ENCODE results near the gene TNFRSF8. TPM values are rescaled to one million over a fixed set of nuclear protein-coding genes. Genes with fewer than 3 reads are reported as not detected.
A peak's percentile ranks its signal among the peaks of the same experiment; 100 is the strongest.
"Not testable (repeated sequence)": the region's sequence is repeated elsewhere in the genome, so short reads cannot be mapped to it uniquely, and the experiment has no call there.

Gene TNFRSF8
- total RNA-seq: not detected

DNA sequence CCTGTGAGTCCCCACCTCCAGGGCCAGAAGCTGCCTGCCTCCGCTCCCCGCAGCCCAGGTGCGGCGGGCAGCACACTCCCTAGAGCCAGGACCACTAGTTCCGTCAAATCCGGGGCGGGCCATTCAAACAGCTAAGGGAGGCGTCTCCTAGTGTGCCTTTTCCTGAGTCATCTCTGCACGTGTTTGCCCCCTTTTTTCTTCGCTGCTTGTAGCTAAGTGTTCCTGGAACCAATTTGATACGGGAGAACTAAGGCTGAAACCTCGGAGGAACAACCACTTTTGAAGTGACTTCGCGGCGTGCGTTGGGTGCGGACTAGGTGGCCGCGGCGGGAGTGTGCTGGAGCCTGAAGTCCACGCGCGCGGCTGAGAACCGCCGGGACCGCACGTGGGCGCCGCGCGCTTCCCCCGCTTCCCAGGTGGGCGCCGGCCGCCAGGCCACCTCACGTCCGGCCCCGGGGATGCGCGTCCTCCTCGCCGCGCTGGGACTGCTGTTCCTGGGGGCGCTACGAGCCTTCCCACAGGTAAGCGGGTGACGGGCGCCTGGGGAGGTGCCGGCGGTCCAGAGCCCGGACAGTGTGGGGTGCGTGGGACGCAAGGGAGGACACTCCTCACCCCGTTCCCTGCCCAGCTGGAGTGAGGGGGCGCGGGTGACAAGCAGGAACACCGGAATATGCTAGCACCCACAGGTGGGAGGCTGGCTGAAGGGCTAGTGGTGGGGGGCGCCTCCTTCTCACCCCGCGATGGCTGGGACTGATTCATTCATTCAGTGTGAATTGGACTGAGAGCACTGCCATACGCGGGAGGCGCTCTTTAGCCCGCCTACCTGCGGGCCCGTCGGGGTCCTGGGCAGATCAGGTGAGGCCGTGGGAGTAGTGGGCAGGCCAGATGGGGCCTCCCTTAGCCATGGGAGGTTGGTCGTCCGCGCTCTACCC lies at the start of gene TNFRSF8:
TSS of gene TNFRSF8 (plus strand) at position 163 of the 932 bp plus-strand sequence. CDS start at position 459, 296 bp downstream.
- DNase-seq: no peak

DNA sequence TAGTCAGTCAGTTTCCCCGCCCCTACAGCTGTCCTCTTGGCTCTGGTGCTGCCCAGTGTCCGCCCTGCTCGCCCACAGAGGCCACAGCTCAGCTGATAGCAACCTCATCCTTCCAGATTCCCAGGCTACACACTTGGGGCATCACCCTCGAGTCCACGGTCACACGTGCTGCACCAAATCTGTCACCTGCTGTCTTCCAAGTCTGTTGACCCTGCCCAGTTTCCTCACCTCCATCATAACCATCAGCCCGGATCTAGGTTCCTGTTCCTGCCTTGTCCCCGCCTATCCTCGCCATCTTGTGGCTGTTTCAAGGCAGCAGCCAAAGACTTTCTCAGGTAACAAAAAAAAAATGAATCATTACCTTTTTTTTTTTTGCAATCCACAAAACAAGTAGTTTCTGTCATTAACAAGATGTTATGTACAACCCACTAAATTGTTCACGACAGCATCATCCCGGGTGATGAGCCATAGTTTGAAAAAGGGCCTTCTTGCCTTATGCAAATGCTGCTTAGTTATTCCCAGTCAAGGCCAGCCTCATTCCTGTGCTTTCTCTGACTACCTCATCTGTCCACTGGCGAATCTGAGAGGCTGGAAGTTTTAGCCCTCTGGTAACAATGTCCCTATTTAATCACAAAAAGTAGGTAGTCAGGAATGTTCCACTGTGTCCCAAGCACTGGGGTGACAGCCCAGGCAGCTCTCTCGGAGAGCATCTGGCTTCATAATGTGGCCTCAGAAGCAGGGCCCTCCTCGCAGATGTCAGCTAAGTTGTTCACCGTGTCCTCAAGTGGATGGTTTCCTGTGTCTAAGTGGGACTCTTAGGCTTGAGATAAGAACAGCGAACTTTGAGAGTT lies 48.7 kb upstream of the TNFRSF8 start:
- no peak for DNase-seq

DNA sequence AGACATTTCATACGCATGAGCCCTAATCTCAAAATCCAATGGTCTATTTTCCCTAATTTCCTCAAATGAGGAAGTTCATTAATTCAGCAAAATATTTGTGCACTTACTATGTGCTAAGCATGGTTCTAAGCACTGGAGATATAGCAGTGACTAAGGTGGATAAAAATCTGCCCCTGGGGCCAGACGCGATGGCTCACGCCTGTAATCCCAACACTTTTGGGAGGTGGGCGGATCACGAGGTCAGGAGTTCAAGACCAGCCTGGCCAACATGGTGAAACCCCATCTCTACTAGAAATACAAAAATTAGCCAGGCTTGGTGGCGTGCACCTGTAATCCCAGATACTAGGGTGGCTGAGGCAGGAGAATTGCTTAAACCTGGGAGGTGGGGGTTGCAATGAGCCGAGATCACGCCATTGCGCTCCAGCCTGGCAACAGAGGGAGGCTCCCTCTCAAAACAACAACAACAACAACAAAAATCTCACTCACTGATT lies 48.1 kb upstream of the TNFRSF8 start:
- DNase-seq: no peak

DNA sequence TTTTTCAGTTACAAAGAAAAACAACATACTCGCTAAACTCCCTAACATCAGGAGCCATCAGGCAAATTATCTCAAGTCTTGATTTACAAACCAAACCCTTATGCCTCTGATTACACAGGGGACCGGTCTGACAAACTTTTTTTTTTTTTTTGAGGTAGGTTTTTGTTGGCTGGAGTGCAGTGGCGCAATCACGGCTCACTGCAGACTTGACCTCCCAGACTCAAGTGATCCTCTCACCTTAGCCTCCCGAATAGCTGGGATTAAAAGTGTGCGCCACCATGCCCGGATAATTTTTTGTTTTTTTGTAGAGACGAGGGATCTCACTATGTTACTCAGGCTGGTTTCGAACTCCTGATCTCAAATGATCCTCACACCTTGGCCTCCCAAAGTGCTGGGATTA lies 47.6 kb upstream of the TNFRSF8 start:
- no peak for DNase-seq

DNA sequence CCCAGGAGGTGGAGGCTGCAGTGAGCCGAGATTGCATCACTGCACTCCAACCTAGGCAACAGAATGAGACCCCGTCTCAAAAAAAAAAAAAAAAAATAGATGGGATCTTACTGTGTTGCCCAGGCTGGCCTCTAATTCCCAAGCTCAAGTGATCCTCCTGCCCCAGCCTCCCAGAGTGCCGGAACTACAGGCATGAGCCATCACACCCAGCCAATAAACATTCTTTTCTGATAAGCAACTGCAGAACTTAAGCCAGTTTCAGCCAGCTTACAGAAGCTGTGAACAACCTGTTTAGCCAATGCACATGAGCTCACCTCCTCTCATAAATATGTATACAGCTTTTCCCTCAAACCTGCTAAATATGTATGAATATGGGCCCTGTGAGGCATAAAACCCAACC lies 46.9 kb upstream of the TNFRSF8 start:
- no peak for DNase-seq

DNA sequence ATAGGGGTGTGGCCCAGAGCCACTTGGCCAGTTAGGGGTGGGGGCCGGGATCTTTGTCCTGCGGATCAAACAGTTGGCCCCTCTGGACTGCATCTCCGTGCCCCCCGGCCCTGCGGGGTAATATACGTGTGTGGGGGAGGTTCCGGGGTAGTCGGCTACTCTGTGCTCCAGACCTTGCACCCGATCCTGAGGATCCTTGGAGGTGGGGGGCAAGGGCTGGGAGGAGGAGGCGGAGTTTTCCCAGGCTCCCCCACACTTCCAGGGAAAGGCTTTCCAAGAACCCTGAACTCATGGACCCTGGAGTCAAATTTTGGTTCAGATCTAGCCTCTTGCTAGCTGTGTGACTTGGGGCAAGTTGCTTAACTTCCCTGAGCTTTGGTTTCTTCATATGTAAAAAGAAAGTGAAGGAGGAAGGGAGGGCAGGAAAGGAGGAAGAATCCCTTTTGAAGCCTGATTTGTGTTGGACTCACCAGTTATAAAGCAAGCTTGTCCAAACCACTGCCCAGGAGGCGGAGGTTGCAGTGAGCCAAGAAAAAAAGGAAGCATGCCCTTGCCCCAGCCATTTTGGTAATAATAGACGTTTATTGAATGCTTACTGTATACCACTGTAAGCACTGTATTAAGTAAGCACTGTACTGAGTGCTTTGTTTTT lies 43.1 kb upstream of the TNFRSF8 start:
- no peak for DNase-seq

DNA sequence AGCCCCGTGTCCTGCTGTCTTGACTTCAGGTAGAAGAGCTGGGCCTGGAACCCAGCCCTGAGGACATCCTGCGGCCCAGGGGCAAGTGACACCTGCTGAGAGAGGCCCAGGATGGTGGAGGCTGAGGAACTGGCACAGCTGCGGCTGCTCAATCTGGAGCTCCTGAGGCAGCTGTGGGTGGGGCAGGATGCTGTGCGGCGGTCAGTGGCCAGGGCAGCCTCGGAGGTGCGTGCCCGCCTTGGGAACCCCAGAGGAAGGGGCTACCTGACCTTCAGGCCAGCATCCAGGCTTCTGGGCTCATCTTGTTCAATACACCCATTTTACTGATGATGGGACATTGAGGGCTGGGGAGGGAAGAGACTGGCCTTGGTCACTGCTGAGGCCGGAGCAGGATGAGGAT lies 41.5 kb upstream of the TNFRSF8 start:
- no peak for DNase-seq

DNA sequence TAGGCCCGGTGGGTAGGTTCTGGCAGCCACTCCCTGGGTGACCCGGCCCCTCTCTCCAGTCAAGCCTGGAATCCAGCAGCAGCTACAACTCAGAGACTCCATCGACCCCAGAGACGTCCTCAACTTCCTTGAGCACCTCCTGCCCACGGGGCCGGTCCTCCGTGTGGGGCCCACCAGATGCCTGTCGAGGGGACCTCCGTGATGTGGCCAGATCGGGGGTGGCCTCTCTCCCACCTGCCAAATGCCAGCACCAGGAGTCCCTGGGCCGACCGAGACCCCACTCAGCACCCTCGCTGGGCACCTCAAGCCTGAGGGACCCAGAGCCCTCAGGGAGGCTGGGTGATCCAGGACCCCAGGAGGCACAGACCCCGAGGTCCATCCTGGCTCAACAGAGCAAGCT lies 41.1 kb upstream of the TNFRSF8 start:
- no peak for DNase-seq

DNA sequence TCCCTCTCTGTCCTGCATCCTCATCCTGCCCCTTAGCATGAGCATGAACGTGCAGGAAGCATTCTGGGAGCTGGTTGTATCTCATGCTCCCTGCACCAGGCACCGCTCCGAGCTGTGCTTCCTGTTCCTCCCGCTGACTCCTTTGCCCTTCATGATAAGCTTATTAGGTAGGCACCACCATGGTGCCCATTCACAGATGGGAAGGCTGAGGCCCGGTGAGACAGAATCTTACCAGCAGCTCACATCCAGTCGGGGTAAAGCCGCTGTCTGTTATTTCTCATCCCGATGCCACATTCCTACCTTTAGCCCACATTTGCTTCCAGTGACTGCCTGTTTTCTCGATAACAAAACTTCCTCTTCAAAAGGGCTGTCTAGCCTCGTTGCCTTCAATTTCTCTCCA lies 36.5 kb upstream of the TNFRSF8 start:
- DNase-seq: no peak

DNA sequence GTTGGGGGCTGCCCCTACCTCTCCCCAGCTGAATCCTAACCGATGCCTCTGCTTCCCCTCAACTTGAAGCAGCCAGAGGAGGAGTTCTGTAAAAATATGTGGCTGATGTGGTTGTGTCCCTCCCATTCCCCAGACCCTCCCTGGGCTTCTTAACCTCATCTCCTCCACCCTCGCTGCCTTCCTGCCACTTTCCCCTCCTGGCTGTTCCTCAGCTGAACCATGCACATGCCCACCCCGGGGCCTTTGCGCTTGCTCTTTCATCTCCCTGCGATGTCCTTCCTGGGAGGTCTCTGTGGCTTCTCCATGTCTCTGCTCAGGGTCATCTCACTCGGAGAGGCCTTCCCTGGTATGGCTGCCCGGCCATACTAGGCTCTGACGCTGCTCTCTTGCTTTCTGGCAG lies 34.9 kb upstream of the TNFRSF8 start:
- DNase-seq: no peak

DNA sequence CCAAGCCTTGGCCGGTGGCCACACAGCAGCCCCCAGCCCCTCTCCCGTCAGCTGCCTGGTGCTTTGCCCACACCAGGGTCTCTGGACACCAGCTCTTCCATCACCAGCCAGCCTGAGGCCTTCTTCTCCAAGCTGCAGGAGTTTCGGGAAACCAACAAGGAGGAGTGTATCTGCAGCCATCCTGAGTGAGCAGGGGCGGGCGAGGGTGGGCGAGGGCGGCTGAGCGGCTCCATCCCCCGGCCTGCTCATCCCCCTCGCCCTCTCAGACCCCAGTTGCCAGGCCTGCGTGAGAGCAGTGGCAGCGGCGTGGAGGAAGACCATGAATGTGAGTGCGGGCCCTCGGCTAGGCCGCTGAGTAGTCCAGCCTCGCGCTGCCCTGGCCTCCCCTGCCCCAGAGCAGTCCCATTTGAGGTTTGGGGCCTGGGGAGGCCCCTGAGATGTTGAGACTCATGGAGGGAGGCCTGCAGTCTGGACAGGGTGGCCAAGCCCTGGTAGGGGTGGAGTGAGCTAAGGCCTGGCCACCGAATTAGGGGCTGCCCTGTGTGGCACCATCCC lies 34.1 kb upstream of the TNFRSF8 start:
- no peak for DNase-seq

DNA sequence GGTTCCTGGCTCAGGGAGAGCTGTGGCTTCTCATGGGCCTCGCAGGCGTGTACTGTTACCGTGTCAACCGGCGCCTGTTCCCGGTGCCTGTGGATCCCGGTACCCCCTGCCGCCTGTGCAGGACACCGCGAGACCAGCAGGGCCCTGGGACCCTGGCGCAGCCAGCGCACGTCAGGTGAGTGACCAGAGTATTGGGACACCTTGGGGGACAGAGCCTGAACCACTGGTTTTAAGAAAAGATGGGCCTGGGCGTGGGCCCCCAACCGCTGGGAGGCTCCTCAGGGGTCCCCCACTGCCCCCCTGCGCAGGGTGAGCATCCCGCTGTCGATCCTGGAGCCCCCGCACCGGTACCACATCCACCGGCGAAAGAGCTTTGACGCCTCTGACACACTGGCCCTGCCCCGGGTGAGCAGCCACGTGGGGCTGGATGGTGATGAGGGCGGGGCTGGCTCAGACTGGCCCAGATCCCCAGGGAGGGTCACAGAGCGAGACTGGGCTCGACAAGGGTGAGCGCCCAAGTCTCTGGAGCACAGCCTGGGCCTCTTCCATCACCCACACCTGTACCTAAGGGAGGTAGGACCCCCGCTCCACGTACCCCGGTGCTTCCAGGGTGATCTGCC lies 33.3 kb upstream of the TNFRSF8 start:
- DNase-seq: no peak

DNA sequence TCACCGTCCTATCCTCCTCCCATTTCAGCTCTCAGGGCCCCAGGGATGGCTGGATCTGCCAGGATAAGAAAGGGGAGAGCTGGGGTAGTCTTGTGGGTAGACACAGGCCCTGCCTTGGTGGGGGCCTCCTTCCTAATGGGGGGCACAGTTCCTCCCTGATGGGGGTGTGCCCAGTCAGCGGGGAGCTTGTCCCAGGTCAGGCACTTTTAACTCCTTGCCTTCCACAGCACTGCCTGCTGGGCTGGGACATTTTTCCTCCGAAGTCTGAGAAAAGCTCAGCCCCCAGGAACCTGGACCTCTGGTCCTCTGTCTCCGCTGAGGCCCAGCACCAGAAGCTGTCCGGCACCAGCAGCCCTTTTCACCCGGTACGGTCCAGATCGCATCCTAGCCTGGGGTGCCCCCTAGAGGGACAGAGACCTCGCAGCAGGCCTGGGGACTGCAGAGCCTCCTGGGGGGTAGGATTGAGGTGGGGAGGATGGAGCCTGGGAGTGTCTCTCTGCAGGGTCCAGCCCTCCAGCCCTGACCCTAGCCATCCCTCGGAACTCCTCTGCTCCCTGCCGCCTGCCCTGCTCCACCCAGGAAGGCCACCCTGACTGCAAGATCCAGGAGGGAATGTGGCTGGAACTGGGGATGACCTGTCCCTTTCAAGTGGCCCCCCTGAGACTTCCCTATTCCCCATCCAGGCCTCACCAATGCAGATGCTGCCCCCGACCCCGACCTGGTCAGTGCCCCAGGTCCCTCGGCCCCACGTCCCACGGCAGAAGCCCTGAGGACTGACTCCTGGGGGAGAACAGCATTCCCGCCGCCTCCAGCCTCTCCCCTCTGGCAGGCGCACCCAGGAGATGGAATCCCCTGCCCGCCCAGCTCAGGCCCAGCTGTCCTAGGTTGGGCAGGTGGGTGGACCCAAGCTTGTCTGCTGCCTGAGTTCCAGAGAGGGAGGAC lies 31.8 kb upstream of the TNFRSF8 start:
- DNase-seq: no peak

DNA sequence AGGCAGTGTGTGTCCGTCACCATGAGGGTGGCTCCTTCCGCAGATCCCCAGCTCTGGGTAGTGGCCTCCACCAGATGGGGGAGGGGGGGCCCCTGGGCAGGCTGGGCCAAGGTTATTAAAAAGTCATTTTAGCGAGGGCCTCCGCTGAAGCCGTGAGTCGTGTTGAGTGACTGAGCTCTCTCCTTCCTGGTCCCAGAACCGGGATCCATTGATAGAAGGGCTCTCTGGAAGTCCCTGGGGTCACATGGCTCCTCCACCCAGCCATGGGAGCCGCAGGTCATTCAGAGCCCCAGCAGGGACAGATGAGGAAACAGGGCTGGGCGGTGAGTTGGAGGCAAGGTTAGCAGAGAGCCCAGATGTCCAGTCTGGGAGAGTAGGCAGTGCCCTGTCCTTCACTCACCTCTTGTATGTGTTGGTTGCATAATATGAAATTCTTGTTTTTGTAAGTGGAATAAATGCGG lies 30.9 kb upstream of the TNFRSF8 start:
- no peak for DNase-seq

DNA sequence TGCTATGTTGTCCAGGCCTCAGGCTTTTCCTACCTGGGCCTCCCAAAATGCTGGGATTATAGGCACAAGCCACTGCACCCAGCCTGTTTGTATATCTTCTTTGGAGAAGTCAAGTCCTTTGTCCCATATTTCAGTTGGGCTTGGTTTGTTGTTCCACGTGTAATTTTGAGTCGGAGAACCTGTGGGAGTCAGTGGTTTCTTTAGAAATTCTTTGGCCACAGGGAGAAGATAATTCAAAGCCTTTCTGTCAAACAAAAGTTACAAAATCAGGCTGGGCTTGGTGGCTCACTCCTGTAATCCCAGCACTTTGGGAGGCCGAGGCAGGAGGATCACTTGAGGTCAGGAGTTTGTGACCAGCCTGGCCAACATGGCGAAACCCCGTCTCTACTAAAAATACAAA lies 29.7 kb upstream of the TNFRSF8 start:
- DNase-seq: not testable (repeated sequence)

DNA sequence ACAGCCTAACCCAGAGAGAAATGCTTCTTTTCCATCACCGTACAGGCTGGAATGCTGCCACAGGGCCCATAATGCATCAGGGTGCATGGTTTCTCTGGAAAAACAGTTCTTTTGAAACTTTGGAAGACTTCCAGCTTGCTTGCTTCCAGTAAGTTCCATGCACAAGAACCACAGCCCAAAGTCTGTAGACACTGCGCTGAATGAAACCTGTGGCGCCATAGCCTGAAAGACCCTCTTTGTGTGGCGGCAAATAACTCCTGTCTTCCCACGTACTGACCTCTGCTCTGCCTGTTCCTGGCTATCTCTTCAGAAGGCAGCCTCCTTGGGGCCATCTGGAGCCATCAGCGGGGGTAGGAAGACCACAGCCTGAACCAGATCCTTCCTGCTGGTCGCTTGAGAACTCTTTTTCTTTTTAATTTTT lies 28.7 kb upstream of the TNFRSF8 start:
- DNase-seq: peak; percentile 80

DNA sequence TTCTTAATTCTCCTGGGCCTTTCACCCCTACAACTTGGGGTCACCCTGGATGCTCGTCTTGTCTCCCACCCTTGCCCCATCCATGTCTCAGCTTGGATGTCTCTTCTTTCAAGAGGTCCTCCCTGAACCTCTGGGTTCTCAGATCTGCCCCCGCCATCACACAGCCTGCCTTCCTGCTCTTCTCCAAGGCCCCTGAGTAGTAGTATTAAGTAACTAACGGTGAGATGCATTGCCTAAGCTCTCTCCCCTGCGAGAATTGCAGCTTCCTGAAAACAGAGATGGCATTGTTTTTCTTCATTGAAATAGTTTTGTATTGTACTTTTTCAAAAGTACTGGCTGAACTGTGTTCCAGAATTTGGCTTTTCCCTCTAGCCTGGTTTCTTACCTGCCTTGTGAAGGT lies 27.8 kb upstream of the TNFRSF8 start:
- no peak for DNase-seq

DNA sequence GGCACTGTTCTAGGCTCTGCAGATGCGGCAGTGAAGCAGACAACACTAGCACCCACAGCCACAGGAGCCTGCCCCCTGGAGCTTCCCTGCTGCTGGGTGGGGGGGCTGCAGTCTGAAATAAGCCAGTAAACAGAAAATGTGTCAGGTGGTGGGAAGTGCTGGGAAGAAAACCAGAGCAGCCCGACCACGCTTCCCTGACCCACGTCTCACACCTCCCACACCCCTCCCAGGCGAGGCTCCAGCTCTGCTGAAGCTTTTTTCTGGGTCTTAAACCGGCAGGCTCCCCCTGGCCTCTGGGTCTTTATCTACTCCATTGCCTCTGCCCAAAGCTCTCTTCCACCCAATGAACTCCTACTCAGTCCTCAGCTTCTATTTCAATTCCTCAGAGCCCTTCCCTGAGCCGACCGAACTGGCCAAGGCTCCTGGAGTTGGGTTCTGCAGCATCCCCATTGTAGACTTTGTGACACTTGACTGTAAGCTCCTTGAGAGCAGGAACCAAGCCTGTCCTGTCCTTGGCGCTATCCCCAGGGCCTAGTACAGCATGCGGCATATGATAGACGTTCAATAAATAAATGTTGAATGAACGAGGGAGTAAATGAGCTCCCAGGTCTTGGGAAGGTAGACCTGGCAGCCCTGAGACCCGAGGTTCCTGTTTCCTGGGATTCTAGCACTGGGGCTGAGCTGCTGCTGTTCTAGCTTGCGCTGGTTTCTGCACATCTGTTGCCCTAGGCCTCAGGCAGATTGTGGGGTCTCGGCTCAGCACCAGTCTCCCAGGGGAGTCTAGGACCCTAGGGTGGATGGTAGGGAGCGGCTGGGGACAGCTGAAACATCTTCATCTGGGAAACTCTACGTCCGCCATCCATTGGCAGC lies 25.4 kb upstream of the TNFRSF8 start:
- no peak for DNase-seq
